ENCODE measurements around the gene REPS1. TPM values are rescaled to one million over a fixed set of nuclear protein-coding genes. Genes with fewer than 3 reads are reported as not detected.

The REPS1 gene
- total and polyA plus RNA-seq, 2 donors (not counting 1 experiment from before 2014, with no cell fraction given) = 38.1 to 57.1 TPM

DNA sequence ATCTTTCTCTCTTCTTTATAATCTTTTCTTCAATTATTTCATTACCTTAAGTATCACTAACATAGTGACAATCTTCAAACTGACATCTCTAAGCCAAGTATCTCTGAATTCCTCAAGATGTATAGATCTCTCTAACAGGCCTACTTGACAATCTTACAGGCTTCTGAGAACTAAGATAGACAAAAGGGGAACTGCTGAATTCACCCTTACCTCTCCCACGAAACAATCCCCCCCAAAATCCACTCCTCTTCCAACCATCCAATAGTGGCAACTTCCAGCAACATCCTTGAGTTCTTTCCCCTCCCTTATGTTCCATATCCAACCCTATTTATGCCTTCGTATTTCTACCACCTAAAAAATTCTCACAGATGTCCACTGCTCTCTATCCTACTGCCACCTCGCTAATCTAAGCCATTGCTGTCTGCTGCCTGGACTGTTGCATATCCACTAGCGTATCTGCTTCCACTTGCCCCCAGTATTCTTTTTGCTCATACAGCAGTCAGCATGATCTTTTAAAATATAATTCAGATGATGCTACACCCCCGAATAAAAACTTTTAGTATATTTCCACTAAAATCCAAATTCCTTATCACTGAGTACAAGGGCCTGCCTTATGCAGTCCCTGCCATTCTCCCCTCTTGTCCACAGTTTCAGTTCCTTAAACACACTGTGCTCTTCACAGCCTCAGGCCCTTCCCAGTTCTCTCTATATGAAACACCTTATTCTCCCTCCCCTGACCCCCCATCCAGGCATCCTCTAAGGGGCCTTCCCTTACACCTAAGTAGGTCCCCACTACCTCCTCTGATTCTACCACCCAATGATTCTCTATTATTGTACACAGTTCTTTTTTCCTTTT is 8.0 kb downstream of the REPS1 start:
- peak overlapping the region; percentile 18 for H3K27ac Mint-ChIP-seq
- H3K36me3 ChIP-seq (replicated peaks in 1 of 2; ENCODE audit: control extremely low read depth in 1 of 2, control insufficient read depth in 1 of 2, extremely low read depth in 1 of 2, insufficient read depth in 2 of 2, low read length in 1 of 2) = peaks cover 0 to 2% of the 10 kb centered on the region in 2 experiments
- no peak overlapping the region for H2AFZ ChIP-seq (ENCODE audit: insufficient read depth, low read depth, low read length, poor library complexity, severe bottlenecking)
- peaks cover 47% of the 10 kb centered on the region for H4K20me1 ChIP-seq (ENCODE audit: control insufficient read depth, insufficient read depth, low read length, poor library complexity, severe bottlenecking)
- TF ChIP-seq, protein P1, sequence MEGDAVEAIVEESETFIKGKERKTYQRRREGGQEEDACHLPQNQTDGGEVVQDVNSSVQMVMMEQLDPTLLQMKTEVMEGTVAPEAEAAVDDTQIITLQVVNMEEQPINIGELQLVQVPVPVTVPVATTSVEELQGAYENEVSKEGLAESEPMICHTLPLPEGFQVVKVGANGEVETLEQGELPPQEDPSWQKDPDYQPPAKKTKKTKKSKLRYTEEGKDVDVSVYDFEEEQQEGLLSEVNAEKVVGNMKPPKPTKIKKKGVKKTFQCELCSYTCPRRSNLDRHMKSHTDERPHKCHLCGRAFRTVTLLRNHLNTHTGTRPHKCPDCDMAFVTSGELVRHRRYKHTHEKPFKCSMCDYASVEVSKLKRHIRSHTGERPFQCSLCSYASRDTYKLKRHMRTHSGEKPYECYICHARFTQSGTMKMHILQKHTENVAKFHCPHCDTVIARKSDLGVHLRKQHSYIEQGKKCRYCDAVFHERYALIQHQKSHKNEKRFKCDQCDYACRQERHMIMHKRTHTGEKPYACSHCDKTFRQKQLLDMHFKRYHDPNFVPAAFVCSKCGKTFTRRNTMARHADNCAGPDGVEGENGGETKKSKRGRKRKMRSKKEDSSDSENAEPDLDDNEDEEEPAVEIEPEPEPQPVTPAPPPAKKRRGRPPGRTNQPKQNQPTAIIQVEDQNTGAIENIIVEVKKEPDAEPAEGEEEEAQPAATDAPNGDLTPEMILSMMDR (IDR thresholded peaks at IDR 0.05) = no peak
- TF ChIP-seq EZH2 (IDR thresholded peaks at IDR 0.05; ENCODE audit: borderline replicate concordance, insufficient read depth, low read depth, low read length, poor library complexity, severe bottlenecking) = no peak
- ChIA-PET POLR2A (no interaction called here), CTCF (no interaction called here)
- 95% methylated on average over 5 of the region's 5 CpGs for WGBS (ENCODE audit: insufficient coverage)
- H3K4me1 ChIP-seq (ENCODE audit: control insufficient read depth in 2 of 2, insufficient read depth in 2 of 2, low read length in 2 of 2) = peaks cover 11 to 20% of the 10 kb centered on the region in 2 donors
- peak; percentile 37 for DNase-seq
- peak; percentile 62 for ATAC-seq (ENCODE audit: low read depth)
- H3K4me3 ChIP-seq (ENCODE audit: control extremely low read depth in 1 of 5, extremely low read depth in 1 of 5, insufficient read depth in 1 of 5, low read depth in 2 of 5, low read length in 4 of 5) = no peak overlapping the region
- H3K27ac ChIP-seq (ENCODE audit: low read length in 2 of 2) = no peak overlapping the region
- peaks cover 44% of the 10 kb centered on the region for H3K4me1 Mint-ChIP-seq
- no peaks in the 10 kb centered on the region for H3K9me3 ChIP-seq (ENCODE audit: control extremely low read depth in 1 of 3, control insufficient read depth in 2 of 3, insufficient read depth in 1 of 3, low read length in 2 of 3)
- intact Hi-C loops (cut with micrococcal nuclease) = no loop called here
- peaks cover 99% of the 10 kb centered on the region for H3K79me2 ChIP-seq (ENCODE audit: control insufficient read depth, insufficient read depth, low read length)
- no peaks in the 10 kb centered on the region for H3K27me3 Mint-ChIP-seq
- H3K4me2 ChIP-seq (replicated peaks; ENCODE audit: low read depth, low read length, poor library complexity, severe bottlenecking) = no peak overlapping the region
- H3K9me3 Mint-ChIP-seq (ENCODE audit: insufficient read depth) = no peaks in the 10 kb centered on the region
- H3K9ac ChIP-seq (ENCODE audit: low read length) = no peak overlapping the region
- H3K4me3 Mint-ChIP-seq = no peak overlapping the region
- H3K27me3 ChIP-seq (replicated peaks in 1 of 4; ENCODE audit: control extremely low read depth in 1 of 4, control insufficient read depth in 3 of 4, insufficient read depth in 4 of 4, low read length in 3 of 4) = no peaks in the 10 kb centered on the region

DNA sequence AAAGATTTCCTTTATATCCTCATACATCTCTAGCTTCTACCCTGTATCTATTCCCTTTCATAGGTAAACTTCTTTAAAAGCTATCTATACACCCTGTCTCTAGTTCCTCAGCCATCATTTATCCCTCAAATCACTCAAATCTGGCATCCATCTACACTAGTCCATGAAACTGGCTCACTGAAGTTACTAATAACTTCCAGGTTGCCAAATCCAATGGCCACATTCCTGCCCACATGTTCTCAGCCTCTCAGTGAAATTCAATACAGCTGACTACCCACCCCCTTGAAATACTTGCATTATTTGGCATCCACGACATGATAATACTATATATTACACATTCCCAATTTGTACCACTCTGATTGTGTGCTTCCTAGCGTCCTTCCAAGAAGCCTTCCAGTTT is 8.7 kb downstream of the REPS1 start:
- H3K9me3 Mint-ChIP-seq (ENCODE audit: insufficient read depth) = no peaks in the 10 kb centered on the region
- no peak overlapping the region for H3K4me3 ChIP-seq (ENCODE audit: control extremely low read depth in 1 of 5, extremely low read depth in 1 of 5, insufficient read depth in 1 of 5, low read depth in 2 of 5, low read length in 4 of 5)
- no peaks in the 10 kb centered on the region for H3K9me3 ChIP-seq (ENCODE audit: control extremely low read depth in 1 of 3, control insufficient read depth in 2 of 3, insufficient read depth in 1 of 3, low read length in 2 of 3)
- H3K27ac Mint-ChIP-seq = no peak overlapping the region
- POLR2A ChIA-PET = no interaction called here
- peaks cover 8 to 20% of the 10 kb centered on the region in 2 donors for H3K4me1 ChIP-seq (ENCODE audit: control insufficient read depth in 2 of 2, insufficient read depth in 2 of 2, low read length in 2 of 2)
- peaks cover 54% of the 10 kb centered on the region for H4K20me1 ChIP-seq (ENCODE audit: control insufficient read depth, insufficient read depth, low read length, poor library complexity, severe bottlenecking)
- H3K9ac ChIP-seq (ENCODE audit: low read length) = no peak overlapping the region
- DNase-seq (no peak), ATAC-seq (ENCODE audit: low read depth) (no peak)
- no peak overlapping the region for H3K4me3 Mint-ChIP-seq
- intact Hi-C loops (cut with micrococcal nuclease) = no loop called here
- CTCF ChIA-PET = interaction anchor here (0.7 kb wide), 1 partner anchor 10 kb away, joined by 3 read pairs; no protein-coding TSS in a partner anchor
- no peaks in the 10 kb centered on the region for H3K27me3 Mint-ChIP-seq
- no peak for TF ChIP-seq EZH2 (IDR thresholded peaks at IDR 0.05; ENCODE audit: borderline replicate concordance, insufficient read depth, low read depth, low read length, poor library complexity, severe bottlenecking)
- TF ChIP-seq, protein P1 (IDR thresholded peaks at IDR 0.05) = no peak
- H3K79me2 ChIP-seq (ENCODE audit: control insufficient read depth, insufficient read depth, low read length) = peaks cover 99% of the 10 kb centered on the region
- peaks cover 0 to 2% of the 10 kb centered on the region in 2 experiments for H3K36me3 ChIP-seq (replicated peaks in 1 of 2; ENCODE audit: control extremely low read depth in 1 of 2, control insufficient read depth in 1 of 2, extremely low read depth in 1 of 2, insufficient read depth in 2 of 2, low read length in 1 of 2)
- H3K4me2 ChIP-seq (replicated peaks; ENCODE audit: low read depth, low read length, poor library complexity, severe bottlenecking) = no peak overlapping the region
- WGBS (ENCODE audit: insufficient coverage) = 96% methylated on average over 2 of the region's 2 CpGs
- no peak overlapping the region for H3K27ac ChIP-seq (ENCODE audit: low read length in 2 of 2)
- H3K4me1 Mint-ChIP-seq = peaks cover 50% of the 10 kb centered on the region
- no peak overlapping the region for H2AFZ ChIP-seq (ENCODE audit: insufficient read depth, low read depth, low read length, poor library complexity, severe bottlenecking)
- no peaks in the 10 kb centered on the region for H3K27me3 ChIP-seq (replicated peaks in 1 of 4; ENCODE audit: control extremely low read depth in 1 of 4, control insufficient read depth in 3 of 4, insufficient read depth in 4 of 4, low read length in 3 of 4)
